Measurements from ENCODE around the gene DCHS1.

- TF ChIP-seq SSRP1 (CRISPR knock-in tag; IDR thresholded peaks at IDR 0.05): no peak
- TF ChIP-seq PHB2 (IDR thresholded peaks at IDR 0.05; ENCODE audit: partially characterized antibody): no peak
- no peak for TF ChIP-seq POLR2A (IDR thresholded peaks at IDR 0.05; ENCODE audit: insufficient read depth in 1 of 2, low read depth in 2 of 2, low read length in 2 of 2)
- no peak for TF ChIP-seq E2F5 (CRISPR knock-in tag; conservative IDR thresholded peaks at IDR 0.05)
These were observed at the start of gene DCHS1 for GRCh38 chr11:6655790-6656583.
